ENCODE results near the gene OTUD1.

DNA sequence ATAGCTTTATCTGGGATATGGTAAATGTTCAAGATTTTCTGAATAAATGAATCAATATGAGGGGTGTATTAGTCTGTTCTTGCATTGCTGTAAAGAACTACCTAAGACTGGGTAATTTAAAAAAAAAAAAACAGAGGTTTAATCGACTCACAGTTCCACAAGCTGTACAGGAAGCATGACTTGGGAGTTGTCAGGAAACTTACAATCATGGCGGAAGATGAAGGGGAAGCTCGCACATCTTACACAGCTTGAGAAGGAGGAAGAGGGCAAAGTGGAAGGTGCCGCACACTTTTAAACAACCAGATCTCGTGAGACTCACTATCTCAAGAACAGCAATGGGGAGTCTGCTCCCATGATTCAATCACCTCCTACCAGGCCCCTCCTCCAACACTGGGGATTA, 32.5 kb upstream of the OTUD1 start:
- TF ChIP-seq, protein P1, sequence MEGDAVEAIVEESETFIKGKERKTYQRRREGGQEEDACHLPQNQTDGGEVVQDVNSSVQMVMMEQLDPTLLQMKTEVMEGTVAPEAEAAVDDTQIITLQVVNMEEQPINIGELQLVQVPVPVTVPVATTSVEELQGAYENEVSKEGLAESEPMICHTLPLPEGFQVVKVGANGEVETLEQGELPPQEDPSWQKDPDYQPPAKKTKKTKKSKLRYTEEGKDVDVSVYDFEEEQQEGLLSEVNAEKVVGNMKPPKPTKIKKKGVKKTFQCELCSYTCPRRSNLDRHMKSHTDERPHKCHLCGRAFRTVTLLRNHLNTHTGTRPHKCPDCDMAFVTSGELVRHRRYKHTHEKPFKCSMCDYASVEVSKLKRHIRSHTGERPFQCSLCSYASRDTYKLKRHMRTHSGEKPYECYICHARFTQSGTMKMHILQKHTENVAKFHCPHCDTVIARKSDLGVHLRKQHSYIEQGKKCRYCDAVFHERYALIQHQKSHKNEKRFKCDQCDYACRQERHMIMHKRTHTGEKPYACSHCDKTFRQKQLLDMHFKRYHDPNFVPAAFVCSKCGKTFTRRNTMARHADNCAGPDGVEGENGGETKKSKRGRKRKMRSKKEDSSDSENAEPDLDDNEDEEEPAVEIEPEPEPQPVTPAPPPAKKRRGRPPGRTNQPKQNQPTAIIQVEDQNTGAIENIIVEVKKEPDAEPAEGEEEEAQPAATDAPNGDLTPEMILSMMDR (IDR thresholded peaks at IDR 0.05; ENCODE audit: insufficient read depth, low read length), result no peak
- TF ChIP-seq, protein P2, sequence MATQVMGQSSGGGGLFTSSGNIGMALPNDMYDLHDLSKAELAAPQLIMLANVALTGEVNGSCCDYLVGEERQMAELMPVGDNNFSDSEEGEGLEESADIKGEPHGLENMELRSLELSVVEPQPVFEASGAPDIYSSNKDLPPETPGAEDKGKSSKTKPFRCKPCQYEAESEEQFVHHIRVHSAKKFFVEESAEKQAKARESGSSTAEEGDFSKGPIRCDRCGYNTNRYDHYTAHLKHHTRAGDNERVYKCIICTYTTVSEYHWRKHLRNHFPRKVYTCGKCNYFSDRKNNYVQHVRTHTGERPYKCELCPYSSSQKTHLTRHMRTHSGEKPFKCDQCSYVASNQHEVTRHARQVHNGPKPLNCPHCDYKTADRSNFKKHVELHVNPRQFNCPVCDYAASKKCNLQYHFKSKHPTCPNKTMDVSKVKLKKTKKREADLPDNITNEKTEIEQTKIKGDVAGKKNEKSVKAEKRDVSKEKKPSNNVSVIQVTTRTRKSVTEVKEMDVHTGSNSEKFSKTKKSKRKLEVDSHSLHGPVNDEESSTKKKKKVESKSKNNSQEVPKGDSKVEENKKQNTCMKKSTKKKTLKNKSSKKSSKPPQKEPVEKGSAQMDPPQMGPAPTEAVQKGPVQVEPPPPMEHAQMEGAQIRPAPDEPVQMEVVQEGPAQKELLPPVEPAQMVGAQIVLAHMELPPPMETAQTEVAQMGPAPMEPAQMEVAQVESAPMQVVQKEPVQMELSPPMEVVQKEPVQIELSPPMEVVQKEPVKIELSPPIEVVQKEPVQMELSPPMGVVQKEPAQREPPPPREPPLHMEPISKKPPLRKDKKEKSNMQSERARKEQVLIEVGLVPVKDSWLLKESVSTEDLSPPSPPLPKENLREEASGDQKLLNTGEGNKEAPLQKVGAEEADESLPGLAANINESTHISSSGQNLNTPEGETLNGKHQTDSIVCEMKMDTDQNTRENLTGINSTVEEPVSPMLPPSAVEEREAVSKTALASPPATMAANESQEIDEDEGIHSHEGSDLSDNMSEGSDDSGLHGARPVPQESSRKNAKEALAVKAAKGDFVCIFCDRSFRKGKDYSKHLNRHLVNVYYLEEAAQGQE (IDR thresholded peaks at IDR 0.05; ENCODE audit: insufficient replicate concordance, low read depth), result no peak
- TF ChIP-seq GABPA (IDR thresholded peaks at IDR 0.05; ENCODE audit: low read depth) (no peak), POLR2AphosphoS5 (IDR thresholded peaks at IDR 0.05; ENCODE audit: low read depth) (no peak), SPI1 (IDR thresholded peaks at IDR 0.05; ENCODE audit: borderline replicate concordance, low read depth) (no peak)

Data from HL-60 (cell line).